ENCODE results near the gene ACBD6.

ACBD6 gene

DNA sequence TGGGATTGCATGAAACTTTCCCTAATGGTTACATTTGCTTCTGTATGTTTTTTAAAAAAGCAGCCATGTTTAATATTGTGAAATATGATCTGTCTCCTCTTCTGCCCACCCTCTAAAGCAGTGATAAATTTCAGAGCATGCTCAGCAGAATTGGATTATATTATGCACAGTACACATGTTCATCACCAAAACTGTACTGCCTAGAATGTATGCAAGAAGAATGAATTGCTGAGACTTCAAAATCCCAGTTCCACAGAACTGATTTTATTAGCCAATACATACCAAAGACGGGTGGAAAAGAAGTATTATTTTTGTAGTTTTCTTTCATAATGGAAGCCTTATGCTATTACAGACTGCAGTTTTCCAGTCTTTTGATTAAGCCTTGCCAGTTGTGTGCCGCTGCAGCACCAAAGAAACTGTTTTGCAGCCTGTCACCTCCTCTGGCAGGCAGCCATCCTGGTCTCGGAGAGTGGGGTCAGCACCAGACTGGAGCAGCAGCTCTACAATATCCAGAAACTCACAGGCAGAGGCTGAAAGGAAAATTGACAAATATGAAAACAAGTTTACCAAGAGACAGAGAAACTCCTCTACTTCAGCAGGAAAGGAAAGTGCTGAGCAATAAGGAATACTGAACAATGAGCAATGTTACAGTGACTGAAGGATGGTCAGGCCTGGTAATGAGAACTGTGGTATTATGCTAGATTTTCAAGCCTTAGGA lies 214.2 kb downstream of the ACBD6 start:
- no peak for DNase-seq

DNA sequence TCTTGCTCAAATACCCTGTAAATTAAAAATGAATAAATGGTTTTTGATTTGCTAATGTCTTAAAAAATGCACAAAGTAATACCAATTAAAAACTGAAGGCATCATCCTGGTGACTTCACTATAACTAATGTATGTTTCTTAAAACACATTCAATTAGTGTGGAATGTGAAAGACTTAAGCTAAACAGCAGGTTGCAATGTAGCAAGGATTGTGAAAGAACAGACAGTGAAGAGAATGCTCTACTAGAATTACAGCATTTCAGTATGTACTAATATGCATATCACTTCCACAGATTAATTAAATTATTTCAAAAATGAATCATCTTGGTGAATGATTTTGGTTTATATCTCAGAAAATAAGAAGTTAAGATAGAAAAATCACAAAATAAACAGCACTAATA lies 216.0 kb downstream of the ACBD6 start:
- DNase-seq = no peak

DNA sequence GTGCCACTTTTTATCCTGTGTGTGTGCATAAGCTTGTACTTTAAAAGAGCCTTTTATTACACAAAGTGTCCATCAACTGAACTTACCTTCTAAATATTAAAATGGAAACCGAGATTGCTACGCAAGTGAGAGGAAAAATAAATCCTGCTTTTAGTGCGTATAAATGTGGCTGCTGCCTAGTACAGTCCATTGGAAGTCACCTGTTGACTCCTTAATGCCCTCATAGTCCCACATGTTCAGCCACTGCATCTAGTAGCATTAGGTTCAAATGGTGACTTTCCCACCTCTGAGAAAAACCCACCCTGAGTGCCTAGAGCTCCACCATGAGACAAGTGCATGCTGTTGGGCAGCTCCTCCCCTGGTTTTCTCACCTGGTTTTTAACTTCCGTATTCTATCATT lies 219.3 kb downstream of the ACBD6 start:
- no peak for DNase-seq

DNA sequence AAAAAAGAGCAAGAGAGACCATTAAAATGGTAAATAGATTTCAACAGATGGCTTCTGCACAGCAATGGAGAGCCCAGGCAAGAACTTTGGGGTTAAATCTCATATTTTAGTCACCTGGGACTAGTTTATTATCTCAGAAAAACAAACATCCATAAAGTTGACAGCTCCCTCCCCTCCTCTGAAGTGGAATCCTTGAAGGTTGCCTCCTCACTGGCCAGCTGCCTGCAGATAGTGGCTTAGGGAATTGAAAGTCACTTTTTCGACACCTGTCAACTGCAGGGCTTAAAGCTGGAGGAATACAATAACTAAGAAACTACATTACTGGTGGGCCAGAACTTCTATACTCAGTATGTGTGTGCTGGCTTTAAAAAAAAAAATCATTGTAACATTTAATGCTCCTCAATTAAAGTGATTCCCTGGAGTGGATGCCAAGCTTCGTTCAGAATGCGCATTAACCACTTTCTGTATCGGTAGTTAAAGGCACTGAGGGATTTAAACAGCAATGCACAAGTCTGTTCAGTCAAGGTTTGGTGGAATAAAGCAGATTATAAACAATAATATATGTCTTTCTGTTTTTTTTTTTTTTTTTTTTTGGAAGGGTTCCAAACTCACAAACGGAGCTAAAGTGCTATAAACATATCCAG lies 219.9 kb downstream of the ACBD6 start:
- DNase-seq = no peak

DNA sequence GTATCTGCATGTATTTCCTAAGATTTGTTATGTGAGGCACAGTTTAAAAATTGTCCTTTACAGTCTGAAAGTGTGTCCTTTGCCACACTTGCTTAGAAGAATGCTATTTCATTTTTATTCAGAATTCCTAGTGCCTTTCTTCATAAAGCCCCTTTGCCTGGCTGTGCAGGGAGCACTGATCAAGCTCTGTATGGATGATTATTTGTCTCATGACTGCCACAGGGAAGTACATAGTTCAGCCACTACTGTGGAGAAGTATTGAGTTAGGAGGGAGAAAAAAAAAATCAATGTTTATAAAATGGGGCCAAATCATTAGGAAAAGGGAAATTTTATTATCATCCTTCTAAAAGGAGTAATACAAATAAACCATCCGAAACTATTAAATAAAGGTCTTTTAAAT lies 220.9 kb downstream of the ACBD6 start:
- DNase-seq = no peak

DNA sequence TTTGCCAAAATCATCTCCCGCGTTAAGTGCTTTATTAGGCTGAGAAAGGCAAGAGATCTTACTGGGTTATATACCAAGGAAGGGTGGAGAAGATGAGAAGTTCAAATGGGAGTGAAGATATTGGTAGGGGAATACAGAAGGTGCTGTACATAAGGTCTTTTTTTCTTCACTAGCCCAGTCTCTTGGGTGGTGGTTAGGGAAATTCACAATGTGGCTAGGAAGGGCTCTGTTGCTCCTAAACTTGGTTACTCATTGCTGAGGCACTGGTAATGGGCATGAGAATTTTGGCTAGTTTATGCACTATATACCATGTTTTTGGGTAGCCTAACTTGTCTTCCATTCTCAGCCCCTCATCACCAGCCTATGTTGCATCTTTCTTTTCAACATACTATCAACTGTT lies 221.8 kb downstream of the ACBD6 start:
- DNase-seq = no peak

DNA sequence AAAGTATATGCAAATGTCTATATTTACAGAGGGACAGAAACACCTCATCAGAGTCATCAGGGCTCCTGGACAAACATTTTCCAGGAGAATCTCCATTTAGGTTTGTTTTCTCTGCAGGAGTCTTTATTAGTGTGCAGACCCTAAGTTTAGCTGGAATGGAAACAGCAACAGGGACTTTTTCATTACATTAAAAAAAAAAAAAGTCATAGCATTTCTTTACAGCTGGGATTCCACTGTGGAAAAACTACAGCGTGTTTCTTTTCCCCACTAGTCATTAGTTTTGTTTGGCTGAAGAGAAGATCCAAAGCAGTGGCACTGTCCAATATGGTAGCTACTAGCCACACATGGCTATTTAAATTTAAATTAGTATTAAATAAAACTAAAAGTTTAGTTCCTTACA lies 222.7 kb downstream of the ACBD6 start:
- DNase-seq = no peak

DNA sequence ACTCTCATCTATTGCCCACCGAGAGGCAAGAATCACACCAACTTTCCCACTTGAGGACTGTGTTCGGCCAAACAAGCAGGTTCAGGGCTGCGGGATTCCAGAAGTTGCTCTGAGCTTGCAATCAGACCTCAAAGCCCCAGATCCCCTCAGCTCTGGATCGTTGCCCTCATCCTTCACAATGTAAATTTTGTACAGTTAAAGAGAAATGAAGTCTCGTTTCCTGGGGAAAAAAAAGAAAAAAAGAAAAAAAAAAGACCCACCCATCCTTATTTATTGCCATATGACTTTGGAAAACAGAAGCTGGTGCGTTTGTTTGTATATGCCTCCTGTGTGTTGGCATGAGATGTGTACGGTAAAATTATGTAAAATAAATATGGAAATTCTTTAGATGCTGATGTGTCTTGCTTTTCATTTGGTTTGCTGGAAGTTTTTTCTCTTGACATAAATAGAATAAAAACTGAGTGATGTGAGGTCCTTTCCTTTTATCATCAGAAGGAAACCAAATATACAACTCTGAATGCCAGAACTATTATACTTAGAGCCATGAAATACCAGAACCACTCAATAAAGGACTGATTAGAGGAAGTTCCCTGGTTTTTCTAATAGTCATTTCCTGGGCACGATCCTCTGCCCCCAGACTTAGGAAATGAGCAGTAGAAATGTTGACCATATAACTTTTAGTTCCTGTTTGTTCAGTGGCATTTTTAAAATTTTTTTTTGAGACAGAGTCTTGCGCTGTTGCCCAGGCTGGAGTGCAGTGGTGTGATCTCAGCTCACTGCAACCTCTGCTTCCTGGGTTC lies 223.6 kb downstream of the ACBD6 start:
- no peak for DNase-seq

DNA sequence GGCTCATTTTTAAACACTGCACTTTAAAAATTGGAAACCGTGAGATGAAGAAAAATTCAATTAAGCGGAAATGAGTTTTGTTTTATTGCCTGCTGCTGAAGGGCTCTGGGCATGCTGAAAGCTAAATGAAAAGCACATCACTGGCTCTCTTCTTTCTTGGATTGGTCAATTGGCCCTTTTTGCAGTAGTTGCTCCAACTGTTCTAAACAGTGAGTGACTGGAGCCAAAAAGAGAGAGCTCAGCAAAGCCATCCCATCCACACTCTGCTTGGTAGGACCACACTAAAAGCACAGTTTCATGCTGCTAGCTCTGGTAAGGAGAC lies 224.2 kb downstream of the ACBD6 start:
- no peak for DNase-seq

DNA sequence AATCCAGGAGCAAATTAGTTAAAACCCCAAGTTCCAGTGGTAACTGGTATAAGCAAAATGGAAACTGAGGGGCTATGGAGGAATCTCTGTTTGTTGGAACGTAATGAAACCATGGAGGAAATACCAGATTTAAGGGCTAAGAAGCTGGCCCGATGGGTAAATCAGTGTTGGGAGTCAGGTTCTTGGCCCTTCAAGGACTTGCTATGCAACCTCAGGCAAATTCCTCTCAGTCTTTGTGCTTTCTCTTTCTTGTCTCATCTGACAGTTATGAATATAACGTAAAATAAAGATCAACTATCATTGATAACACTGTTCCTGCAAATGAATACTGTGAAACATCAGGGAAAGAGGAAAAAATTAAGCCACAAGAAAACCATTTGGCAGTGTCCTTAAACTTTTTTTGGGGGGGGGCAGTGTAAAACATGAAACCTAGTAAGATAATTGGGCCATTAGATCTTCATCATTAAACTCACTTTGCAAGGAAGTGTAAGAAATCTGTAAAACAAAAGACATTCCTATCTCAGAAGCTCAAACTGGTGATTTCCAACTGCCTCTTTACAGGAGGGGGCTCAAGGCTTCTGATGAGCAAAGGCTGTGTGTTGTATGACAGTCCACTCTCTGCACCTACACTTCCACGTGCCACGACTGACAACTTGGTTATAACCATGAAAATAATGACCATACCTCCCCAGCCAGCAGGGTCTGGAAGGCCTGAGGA lies 224.7 kb downstream of the ACBD6 start:
- no peak for DNase-seq

DNA sequence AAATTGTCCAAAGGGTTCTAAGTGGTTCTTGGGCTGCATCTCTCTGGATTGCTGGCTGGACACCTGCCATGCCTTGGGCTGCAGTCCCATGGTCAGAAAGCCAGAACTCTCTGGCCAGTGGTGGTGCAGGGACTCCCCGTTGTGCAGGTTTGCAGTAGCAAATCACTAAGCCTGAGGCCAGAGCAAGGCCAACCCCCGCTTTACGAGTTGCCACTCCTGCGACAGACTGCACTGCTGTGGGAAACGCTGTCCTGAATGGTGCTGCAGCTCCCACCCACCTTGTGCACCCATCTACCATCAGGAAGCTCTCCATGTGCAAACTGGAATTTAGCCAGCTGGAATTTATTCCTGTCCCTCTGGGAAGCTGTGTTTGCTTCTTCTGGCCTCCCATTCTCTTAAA lies 226.7 kb downstream of the ACBD6 start:
- DNase-seq = no peak

DNA sequence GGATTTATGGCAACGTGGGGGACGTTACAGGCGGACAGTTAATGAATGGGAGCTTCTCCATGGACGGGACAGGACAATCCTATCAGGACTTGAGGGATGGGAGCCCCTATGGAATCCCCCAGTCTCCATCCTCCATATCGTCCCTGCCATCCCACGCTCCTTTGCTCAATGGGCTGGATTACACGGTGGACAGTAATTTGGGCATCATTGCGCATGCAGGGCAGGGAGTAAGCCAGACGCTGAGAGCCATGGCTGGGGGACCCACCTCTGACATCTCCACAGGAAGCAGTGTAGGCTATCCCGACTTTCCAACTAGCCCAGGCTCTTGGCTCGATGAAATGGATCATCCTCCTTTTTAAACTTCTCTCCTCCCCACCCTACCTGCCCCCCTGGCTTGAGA lies 228.2 kb downstream of the ACBD6 start:
- no peak for DNase-seq

DNA sequence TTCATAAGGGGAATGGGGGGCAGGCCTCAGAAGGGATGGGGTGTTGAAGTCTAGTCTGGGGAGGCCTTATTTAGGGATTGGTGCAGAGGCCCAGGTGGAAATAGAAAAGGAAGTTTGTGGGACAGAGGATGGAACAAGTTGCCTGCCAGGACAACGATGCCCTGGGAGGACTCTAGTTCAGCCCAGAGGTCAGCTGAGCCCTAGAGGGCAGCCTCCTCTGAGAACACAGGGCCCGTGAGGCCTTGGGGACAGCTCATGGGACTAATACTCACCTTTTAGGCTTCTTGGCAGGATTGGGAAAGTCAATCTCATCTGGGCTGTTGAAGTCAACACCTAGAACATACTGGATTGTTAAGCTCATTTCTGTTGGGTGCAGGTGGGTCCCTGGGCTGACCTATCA lies 229.3 kb downstream of the ACBD6 start:
- DNase-seq = no peak

DNA sequence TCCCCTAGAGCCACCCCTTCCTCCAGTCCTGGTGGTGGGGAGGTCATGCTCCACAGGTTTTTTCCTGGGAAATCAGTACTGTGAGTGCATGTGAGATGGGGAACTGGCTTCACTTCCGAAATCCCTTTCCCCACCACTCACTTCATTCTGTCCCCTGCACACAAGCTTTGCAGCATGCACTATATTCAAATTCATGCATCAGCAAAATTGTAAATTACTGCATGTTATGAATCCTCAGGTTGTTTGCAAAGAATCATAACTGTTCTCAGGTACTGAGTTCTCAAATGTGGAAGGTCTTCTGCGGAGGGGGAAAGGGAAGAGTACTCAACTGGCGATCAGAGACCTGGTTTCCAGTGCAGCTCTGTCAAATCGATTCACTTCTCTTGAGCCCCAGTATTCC lies 230.0 kb downstream of the ACBD6 start:
- DNase-seq = no peak

DNA sequence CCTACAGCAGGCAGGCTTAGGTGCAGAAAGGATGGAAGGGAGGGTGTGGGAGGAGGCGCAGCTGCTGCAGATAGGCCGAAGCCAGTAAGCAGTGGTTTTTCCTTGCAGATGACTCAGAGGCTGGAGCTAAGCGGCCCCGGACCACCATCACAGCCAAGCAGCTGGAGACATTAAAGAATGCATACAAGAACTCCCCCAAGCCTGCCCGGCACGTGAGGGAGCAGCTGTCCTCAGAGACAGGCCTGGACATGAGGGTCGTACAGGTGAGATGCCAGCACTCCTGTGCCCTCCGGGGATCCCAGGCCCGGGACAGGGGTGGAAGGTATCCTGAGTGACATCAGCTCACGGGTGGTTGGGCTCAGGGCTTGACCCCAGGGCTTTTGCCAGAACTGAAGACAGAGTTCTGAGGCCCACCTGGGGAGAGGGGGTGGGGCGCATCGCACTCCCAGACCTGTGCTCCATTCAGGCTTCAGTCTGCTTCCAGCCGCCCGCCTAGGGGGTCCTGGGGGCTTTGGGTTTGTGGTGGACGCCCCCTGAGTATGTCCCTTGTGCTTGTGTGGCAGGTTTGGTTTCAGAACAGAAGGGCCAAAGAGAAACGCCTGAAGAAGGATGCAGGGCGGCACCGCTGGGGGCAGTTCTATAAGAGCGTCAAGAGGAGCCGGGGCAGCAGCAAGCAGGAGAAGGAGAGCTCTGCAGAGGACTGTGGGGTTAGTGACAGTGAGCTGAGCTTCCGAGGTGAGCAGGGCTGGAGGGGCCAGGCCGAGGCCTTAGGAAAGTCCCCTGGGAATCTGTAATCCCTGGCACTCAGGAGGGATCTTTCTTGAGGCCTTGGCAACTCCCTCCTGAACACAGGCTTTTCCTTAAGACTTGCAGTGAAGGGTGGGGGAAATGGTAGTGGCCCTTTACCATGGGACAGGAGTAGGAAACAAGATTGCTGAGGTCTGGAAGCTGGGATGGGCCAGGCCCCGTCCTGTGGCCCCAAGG lies 230.8 kb downstream of the ACBD6 start:
- no peak for DNase-seq

DNA sequence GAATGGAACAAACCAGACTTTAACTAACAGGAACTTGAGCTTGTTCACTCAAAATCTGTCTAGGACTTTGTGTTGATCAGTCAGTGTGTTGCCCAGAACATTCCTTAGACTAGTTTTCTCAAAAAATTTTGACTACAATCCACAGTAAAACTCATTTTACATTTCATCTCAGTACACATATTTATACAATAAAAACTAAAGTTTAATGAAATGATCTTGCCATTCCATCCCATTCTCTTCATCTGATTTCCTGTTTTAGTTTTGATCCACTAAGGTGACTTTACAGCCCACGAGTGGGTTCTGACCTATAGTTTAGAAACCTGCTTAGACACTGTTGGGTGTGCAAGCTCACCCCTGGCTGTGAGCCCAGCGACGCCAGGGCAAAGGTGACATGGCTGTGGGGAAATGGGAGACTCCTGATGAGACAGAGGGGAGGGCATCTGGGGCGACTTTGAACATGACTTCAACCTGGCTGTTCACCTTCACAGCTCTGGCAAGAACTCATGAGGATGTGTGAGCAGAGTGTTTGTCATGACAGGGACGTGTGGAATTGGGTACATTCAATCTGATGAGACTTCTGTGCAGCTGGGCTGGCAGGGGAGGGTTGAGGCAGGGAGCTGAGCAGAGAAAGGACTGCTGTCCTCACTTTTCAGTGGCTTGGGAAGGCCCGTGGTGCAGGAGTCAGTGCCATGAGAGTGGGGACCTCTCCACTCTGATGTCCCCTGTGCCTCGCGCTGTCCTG lies 231.7 kb downstream of the ACBD6 start:
- no peak for DNase-seq

DNA sequence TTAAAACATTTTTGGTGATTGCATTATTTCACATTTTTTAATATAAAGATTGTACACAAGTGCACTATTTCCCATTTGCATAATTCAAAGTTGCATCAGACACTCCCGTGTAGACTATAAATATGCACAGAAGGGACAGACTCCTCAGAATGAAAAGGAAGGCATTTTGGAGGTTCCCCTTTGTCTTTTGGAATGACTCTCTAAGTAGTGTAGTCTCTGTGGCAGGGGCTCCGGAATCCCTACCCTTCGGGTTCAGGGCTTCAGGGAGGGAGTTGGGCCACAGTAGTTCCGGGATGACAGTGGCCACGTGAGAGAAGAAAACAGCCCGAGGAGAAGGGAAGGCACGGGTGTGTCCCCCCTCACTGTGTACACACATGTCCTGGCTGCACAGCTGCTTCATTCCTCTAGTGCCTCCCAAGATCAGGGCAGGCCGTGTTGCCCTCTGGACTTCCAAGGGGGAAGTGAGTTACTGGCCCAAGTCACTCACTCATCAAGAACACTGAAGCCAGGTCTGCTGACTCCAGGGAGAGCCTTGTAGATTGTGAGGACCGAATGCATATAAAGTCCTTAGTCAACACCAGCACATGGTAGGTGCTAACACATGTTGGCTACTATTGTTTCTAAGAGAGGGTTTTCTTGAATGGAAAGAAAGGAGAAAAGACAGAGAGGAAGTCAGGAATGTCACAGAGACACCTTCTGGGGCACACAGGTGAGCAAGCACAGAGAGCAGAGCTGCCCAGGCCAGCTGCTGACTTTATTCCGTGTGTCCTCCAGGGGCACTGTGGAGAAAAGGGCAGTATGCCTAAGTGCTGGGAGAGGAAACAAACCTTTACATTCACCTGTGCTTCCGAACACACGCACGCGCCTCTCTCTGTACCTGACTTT lies 232.5 kb downstream of the ACBD6 start:
- DNase-seq = no peak

DNA sequence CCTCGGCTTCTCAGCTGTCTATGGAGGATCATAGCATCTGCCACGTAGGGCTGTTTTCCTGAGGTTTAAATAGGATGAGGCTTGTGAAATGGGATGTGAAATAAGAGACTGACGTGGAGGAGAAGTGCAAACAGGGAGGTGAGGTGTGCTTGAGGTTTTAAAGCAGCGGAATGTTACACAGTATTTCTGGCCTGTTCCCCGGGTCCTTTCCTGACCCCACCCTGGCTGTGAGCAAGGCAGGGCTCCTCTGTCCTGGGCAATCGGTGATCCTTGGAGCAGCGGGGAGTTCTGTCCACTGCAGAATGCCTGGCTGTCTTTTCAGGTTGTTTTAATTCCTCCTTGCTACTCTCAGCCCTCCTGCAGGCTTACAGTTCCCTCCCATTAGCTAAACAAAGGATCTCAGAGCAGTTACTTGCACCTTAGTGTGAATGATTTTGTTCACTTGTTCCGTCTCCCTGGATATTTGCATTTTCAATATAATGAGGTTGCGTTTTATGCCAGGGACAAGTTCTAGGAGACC lies 233.8 kb downstream of the ACBD6 start:
- no peak for DNase-seq

DNA sequence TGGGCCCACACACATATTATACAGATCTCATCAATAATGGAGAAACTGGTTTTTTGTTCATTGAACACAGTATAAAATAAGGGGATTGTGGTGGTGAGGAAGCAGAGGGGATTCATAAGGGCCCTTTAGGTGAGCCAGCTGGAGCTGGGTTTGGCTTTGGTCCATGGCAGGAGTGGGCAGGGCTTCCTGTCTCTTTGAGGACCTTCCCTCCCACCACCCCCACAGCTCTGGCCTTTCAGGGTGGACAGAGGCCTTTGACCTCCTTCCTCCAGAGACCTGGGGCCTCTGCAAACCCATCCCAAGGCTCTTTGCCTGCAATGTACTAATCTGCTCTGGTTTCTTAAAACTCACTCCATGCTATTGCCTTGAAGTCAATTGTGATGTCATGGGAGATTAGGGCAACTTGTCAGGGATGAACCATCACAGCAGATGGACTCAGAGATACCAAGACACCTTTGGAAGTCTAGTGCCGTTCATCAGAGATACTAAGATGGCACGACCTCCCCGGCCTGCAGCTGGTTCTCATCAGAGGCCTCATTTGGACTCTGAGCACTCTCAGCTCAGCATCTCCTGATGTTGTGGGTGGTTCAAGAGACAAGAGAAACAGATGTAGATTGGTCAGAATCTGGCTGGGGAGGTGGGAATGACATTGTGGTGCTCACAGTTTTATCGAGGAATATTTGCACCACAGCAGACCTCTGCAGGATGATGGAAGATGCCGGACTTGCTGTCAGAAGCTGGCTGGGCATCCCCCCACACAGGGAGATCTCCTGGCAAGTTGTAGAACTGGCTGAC lies 234.4 kb downstream of the ACBD6 start:
- no peak for DNase-seq

DNA sequence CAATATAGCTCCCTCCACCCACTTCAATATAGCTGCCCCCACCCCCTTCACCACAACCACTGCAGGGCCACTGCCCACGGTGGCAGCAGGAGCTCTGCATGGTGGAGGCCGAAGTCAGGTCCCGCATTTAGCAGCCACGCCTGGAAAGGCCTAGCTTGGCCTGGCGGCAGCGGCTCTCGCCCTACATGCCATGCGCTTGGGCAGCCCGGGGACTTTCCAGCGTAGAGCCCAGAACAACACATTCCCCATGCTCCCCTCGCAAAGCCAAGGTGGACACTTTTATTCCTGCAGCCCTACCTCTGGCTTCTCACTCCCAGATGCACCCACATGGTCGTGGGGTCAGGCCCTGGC lies 235.2 kb downstream of the ACBD6 start:
- no peak for DNase-seq

Measured in hematopoietic multipotent progenitor cell treated with erythropoietin and hydrocortisone succinate and interleukin-3 and kit ligand, for 8 days (in vitro differentiated cells).